ENCODE measurements around the gene KIF26B. TPM values are rescaled to one million over a fixed set of nuclear protein-coding genes. Genes with fewer than 3 reads are reported as not detected.

Gene KIF26B
- total and polyA plus RNA-seq, 2 of the 4 experiments (the other 2 are of a cell fraction): 0.53 to 0.54 TPM

- Histone ChIP-seq H2BK5ac (ENCODE audit: low read depth, low read length, poor library complexity, severe bottlenecking) (no peak overlapping the region), H3K56ac (ENCODE audit: extremely low read depth, insufficient read depth, low read length) (no peak overlapping the region), H2BK20ac (ENCODE audit: low read depth, low read length) (no peak overlapping the region), H3K4ac (ENCODE audit: low read depth, low read length) (no peak overlapping the region), H2AFZ (replicated peaks; ENCODE audit: low read length, poor library complexity) (no peak overlapping the region), H3K23ac (ENCODE audit: low read depth, low read length) (no peak overlapping the region), H4K5ac (ENCODE audit: low read depth, low read length) (no peak overlapping the region), H3K18ac (ENCODE audit: low read depth, low read length) (no peak overlapping the region), H3K4me3 (ENCODE audit: insufficient read depth, low read depth, low read length) (no peak overlapping the region), H3K9me1 (ENCODE audit: insufficient read depth, low read length) (no peaks in the 10 kb centered on the region), H3K27me3 (ENCODE audit: control insufficient read depth, insufficient read depth, low read length) (no peaks in the 10 kb centered on the region), H4K8ac (ENCODE audit: low read depth in 2 of 2, low read length in 2 of 2) (no peak overlapping the region), H3K79me1 (ENCODE audit: low read depth in 1 of 2, low read length in 2 of 2) (no peaks in the 10 kb centered on the region), H3K9me3 (ENCODE audit: control insufficient read depth, insufficient read depth, low read length) (no peaks in the 10 kb centered on the region), H4K91ac (ENCODE audit: insufficient read depth, low read depth, low read length) (no peak overlapping the region), H2AK9ac (replicated peaks; ENCODE audit: low read depth, low read length, poor library complexity) (no peak overlapping the region), H3K14ac (replicated peaks; ENCODE audit: low read depth, low read length) (no peak overlapping the region), H3K36me3 (ENCODE audit: control insufficient read depth, insufficient read depth, low read length) (peaks cover 19% of the 10 kb centered on the region), H4K20me1 (ENCODE audit: insufficient read depth, low read length) (no peaks in the 10 kb centered on the region), H2BK120ac (ENCODE audit: low read depth, low read length) (no peak overlapping the region), H3K4me2 (ENCODE audit: low read depth, low read length) (no peak overlapping the region), H3K9ac (ENCODE audit: low read depth, low read length) (no peak overlapping the region), H3K4me1 (ENCODE audit: control insufficient read depth, insufficient read depth, low read length) (peaks cover 9% of the 10 kb centered on the region; the same call in 1 of the 2 replicates), H2AK5ac (ENCODE audit: low read depth, low read length) (no peak overlapping the region), H2BK15ac (ENCODE audit: low read depth, low read length) (no peak overlapping the region), H3K27ac (ENCODE audit: insufficient read depth, low read length) (no peak overlapping the region)
- no peak for TF ChIP-seq RCOR1 (IDR thresholded peaks at IDR 0.05; ENCODE audit: insufficient replicate concordance, low read length)
- no peak for TF ChIP-seq BHLHE40 (IDR thresholded peaks at IDR 0.05; ENCODE audit: low read depth, low read length)
- TF ChIP-seq POLR2A (IDR thresholded peaks at IDR 0.05; ENCODE audit: low read depth, low read length): no peak
- TF ChIP-seq CTCF (conservative IDR thresholded peaks at IDR 0.05; ENCODE audit: low read depth, low read length): no peak
- TF ChIP-seq CEBPB (IDR thresholded peaks at IDR 0.05; ENCODE audit: low read depth, low read length): no peak
- TF ChIP-seq RAD21 (IDR thresholded peaks at IDR 0.05; ENCODE audit: low read length): no peak
- no peak for TF ChIP-seq RFX5 (IDR thresholded peaks at IDR 0.05; ENCODE audit: low read depth, low read length)
- no peak for TF ChIP-seq NFE2L2 (IDR thresholded peaks at IDR 0.05; ENCODE audit: low read depth, low read length)
- TF ChIP-seq FOS (IDR thresholded peaks at IDR 0.05; ENCODE audit: low read depth, low read length): no peak
- no peak for TF ChIP-seq ELK1 (IDR thresholded peaks at IDR 0.05; ENCODE audit: borderline replicate concordance, low read depth, low read length)
- TF ChIP-seq USF2 (IDR thresholded peaks at IDR 0.05; ENCODE audit: low read depth, low read length): no peak
- TF ChIP-seq MAZ (IDR thresholded peaks at IDR 0.05; ENCODE audit: borderline replicate concordance, low read depth, low read length): no peak
- TF ChIP-seq SMC3 (IDR thresholded peaks at IDR 0.05; ENCODE audit: low read depth, low read length): no peak
- TF ChIP-seq MXI1 (IDR thresholded peaks at IDR 0.05; ENCODE audit: borderline replicate concordance, low read depth, low read length): no peak
- no peak for TF ChIP-seq MAFK (IDR thresholded peaks at IDR 0.05; ENCODE audit: low read depth, low read length)
- no peak for TF ChIP-seq CHD1 (IDR thresholded peaks at IDR 0.05; ENCODE audit: low read depth, low read length)
- BruUV-seq (replicated peaks): no TSS peak
- ChIA-PET POLR2A (ENCODE audit: unreplicated experiment) (no interaction called here), CTCF (no interaction called here)
- in situ Hi-C loops (cut with MboI; ENCODE audit: low sequenced_read_pairs) (no loop called here), dilution Hi-C loops (cut with HindIII; ENCODE audit: low sequenced_read_pairs, unreplicated experiment) (no loop called here), intact Hi-C loops (cut with micrococcal nuclease) (no loop called here)
- WGBS, 2 experiments (ENCODE audit: extremely low coverage in 2 of 2, insufficient read length in 1 of 2): no CpG with 5 or more reads among the region's 9 CpGs
- no peak for DNase-seq
- no peak for ATAC-seq (ENCODE audit: low read depth)
These were observed 528.9 kb downstream of the KIF26B start for GRCh38 chr1:245683676-245684075.

All from IMR-90 (cell line).